ENCODE results near the gene OSBPL2. TPM values are rescaled to one million over a fixed set of nuclear protein-coding genes. Genes with fewer than 3 reads are reported as not detected.

Gene OSBPL2
- total RNA-seq, 1 experiment from 2014 or later: 41.4 TPM

- no peak for DNase-seq (ENCODE audit: low read depth, low spot score)
- Histone ChIP-seq H3K27ac (ENCODE audit: low read length) (no peak overlapping the region), H3K36me3 (ENCODE audit: control insufficient read depth, insufficient read depth, low read length) (peaks cover 5% of the 10 kb centered on the region; the same call in 1 of the 2 replicates), H3K9me3 (ENCODE audit: control insufficient read depth, insufficient read depth, low read depth, low read length) (no peaks in the 10 kb centered on the region), H3K4me1 (ENCODE audit: control insufficient read depth, insufficient read depth, low read length) (no peaks in the 10 kb centered on the region), H3K27me3 (ENCODE audit: control insufficient read depth, insufficient read depth, low read length) (no peaks in the 10 kb centered on the region), H3K4me3 (ENCODE audit: low read depth in 2 of 2, low read length in 2 of 2) (no peak overlapping the region)
- TF ChIP-seq TCF7L2 (IDR thresholded peaks at IDR 0.05; ENCODE audit: low read depth, low read length): no peak
- no peak for TF ChIP-seq REST (IDR thresholded peaks at IDR 0.05; ENCODE audit: insufficient read depth in 1 of 2, low read depth in 2 of 2, low read length in 1 of 2)
- no peak for TF ChIP-seq CTCF (IDR thresholded peaks at IDR 0.05)
- TF ChIP-seq POLR2AphosphoS5 (IDR thresholded peaks at IDR 0.05; ENCODE audit: low read depth, low read length): no peak
- TF ChIP-seq SIN3A (IDR thresholded peaks at IDR 0.05; ENCODE audit: borderline replicate concordance, insufficient read depth, low read depth, low read length): no peak
- BruUV-seq (replicated peaks): no TSS peak
- in situ Hi-C loops (cut with HindIII; ENCODE audit: low pct_unique_long_range_greater_than_20kb, low sequenced_read_pairs) (no loop called here), intact Hi-C loops (cut with micrococcal nuclease; ENCODE audit: unreplicated experiment) (no loop called here)
- no peak for ATAC-seq
- ChIA-PET POLR2A (no interaction called here), CTCF (no interaction called here)
These were observed 46.1 kb downstream of the OSBPL2 start for GRCh38 chr20:62284448-62284847.

GRCh38 chr20:62285151-62285550 is 46.8 kb downstream of the OSBPL2 start:
- in situ Hi-C loops (cut with HindIII; ENCODE audit: low pct_unique_long_range_greater_than_20kb, low sequenced_read_pairs) (no loop called here), intact Hi-C loops (cut with micrococcal nuclease; ENCODE audit: unreplicated experiment) (no loop called here)
- CTCF ChIA-PET: no interaction called here
- BruUV-seq (replicated peaks): no TSS peak
- POLR2A ChIA-PET: no interaction called here
- Histone ChIP-seq H3K27ac (ENCODE audit: low read length) (no peak overlapping the region), H3K4me1 (ENCODE audit: control insufficient read depth, insufficient read depth, low read length) (no peaks in the 10 kb centered on the region), H3K9me3 (ENCODE audit: control insufficient read depth, insufficient read depth, low read depth, low read length) (no peaks in the 10 kb centered on the region), H3K4me3 (ENCODE audit: low read depth in 2 of 2, low read length in 2 of 2) (no peak overlapping the region), H3K36me3 (ENCODE audit: control insufficient read depth, insufficient read depth, low read length) (peaks cover 5% of the 10 kb centered on the region; the same call in 1 of the 2 replicates), H3K27me3 (ENCODE audit: control insufficient read depth, insufficient read depth, low read length) (no peaks in the 10 kb centered on the region)
- ATAC-seq: no peak
- TF ChIP-seq POLR2AphosphoS5 (IDR thresholded peaks at IDR 0.05; ENCODE audit: low read depth, low read length): no peak
- TF ChIP-seq CTCF (IDR thresholded peaks at IDR 0.05): no peak
- TF ChIP-seq TCF7L2 (IDR thresholded peaks at IDR 0.05; ENCODE audit: low read depth, low read length): no peak
- TF ChIP-seq REST (IDR thresholded peaks at IDR 0.05; ENCODE audit: insufficient read depth in 1 of 2, low read depth in 2 of 2, low read length in 1 of 2): no peak
- TF ChIP-seq SIN3A (IDR thresholded peaks at IDR 0.05; ENCODE audit: borderline replicate concordance, insufficient read depth, low read depth, low read length): no peak
- no peak for DNase-seq (ENCODE audit: low read depth, low spot score)
